Breast epithelium (tissue), 4 donors: Measurements from ENCODE around the gene BBOF1. TPM values are rescaled to one million over a fixed set of nuclear protein-coding genes. Genes with fewer than 3 reads are reported as not detected.

ENCODE experiments used
- DNase-seq, 2 donors: peaks; one replicate each; pipeline ENCODE4 v3.0.0-alpha.2; 2019; ENCODE audit warnings: low spot score in 2 of 2
- H3K27ac ChIP-seq, 2 donors: fragments of 200-600 bp; sonication (generic) in 1 of 2; one replicate each; pipeline ENCODE4 v1.5.1; 2016 to 2019; ENCODE audit warnings: mild to moderate bottlenecking in 1 of 2
- H3K27me3 ChIP-seq, 2 donors: fragments of 200-600 bp; sonication (generic) in 1 of 2; one replicate each; pipeline versions ENCODE4 v1.5.1 to v1.6.0; 2017 to 2019; ENCODE audit warnings: control low read depth in 1 of 2, mild to moderate bottlenecking in 1 of 2
- H3K36me3 ChIP-seq: fragments of 200-600 bp; one replicate; pipeline ENCODE4 v1.5.1; 2019
- H3K4me1 ChIP-seq, 2 donors: fragments of 200-600 bp; sonication (generic); one replicate each; pipeline ENCODE4 v1.5.1; 2016 to 2019; ENCODE audit warnings: control low read depth in 1 of 2
- H3K4me3 ChIP-seq, 3 donors: fragments of 200-600 bp; sonication (generic); 1 replicate in 2 of 3; 2 replicates in 1 of 3; pipeline ENCODE4 v1.5.1; 2016 to 2019; ENCODE audit warnings: mild to moderate bottlenecking in 3 of 3, moderate library complexity in 2 of 3
- H3K9me3 ChIP-seq, 2 donors: fragments of 200-600 bp; sonication (generic) in 1 of 2; one replicate each; pipeline ENCODE4 v1.5.1; 2016 to 2019; ENCODE audit warnings: control low read depth in 1 of 2
- POLR2A ChIP-seq: fragments of 450-650 bp; IDR thresholded peaks from one replicate; pipeline ENCODE4 v1.6.1; 2016; ENCODE audit warnings: antibody characterized with exemption, mild to moderate bottlenecking, moderate library complexity
- POLR2AphosphoS5 ChIP-seq, 3 donors: sonication (generic); formaldehyde crosslinking; IDR thresholded peaks; one replicate each; pipeline ENCODE4 v1.6.1; 2017; ENCODE audit warnings: antibody characterized with exemption in 3 of 3
- intact Hi-C: fragments of 100-400 bp; cut with DNase I; formaldehyde crosslinking; loops from one replicate; pipeline ENCODE4 v1.15.1; 2023; ENCODE audit warnings: low total_unique reads
- total RNA-seq, 3 donors: library from RNA; depleted of rRNA; stranded (reverse); fragments of >200 nt; gene quantifications; one replicate each; pipeline ENCODE4 v1.1.0, GENCODE V29; 2016
- TF ChIP-seq, protein P1 (sequence below), 3 donors: fragments of 450-650 bp; IDR thresholded peaks; one replicate each; pipeline ENCODE4 v1.5.1; 2016 to 2017; ENCODE audit warnings: antibody characterized with exemption in 3 of 3, mild to moderate bottlenecking in 3 of 3, moderate library complexity in 3 of 3

The BBOF1 gene
- total RNA-seq, 3 donors from 2014 or later = 10.6 to 24.9 (median 18.7) TPM

DNA sequence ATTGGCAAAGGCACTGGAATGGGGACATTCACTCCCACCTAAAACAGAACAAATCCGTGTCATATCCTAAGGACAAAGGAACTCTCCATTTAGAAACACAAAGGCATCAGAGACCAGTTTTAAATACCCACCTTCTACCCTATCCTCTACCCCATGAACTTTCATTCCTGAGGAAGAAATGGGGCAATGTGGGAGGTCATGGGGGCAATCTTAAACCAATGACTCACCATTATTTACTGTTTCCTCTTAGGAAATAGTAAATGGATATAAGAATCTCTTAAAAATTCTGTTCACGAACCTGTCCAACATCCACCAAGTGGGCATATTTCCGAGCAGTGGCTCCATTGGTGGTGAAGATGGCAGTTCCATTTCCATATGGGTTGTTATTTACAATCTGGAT lies 45.7 kb downstream of the BBOF1 start:
- Histone ChIP-seq H3K27me3 (no peaks in the 10 kb centered on the region), H3K9me3 (no peaks in the 10 kb centered on the region), H3K27ac (no peak overlapping the region), H3K4me1 (no peaks in the 10 kb centered on the region), H3K4me3 (no peak overlapping the region), H3K36me3 (no peaks in the 10 kb centered on the region)
- intact Hi-C loops = no loop called here
- no peak for DNase-seq
- TF ChIP-seq, protein P1, sequence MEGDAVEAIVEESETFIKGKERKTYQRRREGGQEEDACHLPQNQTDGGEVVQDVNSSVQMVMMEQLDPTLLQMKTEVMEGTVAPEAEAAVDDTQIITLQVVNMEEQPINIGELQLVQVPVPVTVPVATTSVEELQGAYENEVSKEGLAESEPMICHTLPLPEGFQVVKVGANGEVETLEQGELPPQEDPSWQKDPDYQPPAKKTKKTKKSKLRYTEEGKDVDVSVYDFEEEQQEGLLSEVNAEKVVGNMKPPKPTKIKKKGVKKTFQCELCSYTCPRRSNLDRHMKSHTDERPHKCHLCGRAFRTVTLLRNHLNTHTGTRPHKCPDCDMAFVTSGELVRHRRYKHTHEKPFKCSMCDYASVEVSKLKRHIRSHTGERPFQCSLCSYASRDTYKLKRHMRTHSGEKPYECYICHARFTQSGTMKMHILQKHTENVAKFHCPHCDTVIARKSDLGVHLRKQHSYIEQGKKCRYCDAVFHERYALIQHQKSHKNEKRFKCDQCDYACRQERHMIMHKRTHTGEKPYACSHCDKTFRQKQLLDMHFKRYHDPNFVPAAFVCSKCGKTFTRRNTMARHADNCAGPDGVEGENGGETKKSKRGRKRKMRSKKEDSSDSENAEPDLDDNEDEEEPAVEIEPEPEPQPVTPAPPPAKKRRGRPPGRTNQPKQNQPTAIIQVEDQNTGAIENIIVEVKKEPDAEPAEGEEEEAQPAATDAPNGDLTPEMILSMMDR (IDR thresholded peaks at IDR 0.05) = no peak
- TF ChIP-seq POLR2A (no peak), POLR2AphosphoS5 (IDR thresholded peaks at IDR 0.05) (no peak)

DNA sequence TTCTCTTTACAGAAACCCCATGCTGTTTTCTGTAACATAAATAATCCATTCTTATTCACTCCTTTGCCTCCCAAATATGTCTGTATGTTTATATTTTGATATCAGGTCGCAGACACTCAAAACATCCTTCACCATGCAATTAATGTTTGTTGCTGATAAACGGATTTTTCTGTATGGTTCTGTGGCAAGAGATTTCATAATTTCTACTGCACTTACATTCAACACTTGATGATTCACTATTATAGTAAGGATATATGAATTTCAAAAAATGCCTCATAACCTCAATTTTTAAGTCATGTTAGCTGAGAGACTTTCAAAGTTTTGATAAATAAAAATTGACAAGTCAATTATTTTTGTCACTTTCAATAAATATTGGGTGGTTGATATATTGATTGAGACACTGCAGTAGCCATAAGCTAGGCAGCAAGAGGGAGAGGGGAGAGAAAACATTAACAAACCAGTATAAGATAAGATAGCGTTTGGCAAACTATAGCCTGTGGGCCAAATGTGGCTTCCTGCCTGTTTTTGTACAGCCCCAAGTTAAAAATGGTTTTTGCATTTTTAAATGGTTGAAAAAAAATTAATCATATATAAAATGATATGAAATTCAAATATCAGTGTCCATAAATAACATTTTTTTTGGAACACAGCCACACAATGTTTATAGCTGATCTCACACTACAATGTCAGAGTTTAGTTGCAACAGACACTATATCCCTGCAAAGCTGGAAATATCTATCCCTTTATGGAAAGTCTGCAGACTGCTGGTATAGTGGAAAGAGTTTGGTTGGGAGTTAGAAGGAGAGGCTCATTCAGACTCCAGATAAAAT lies 46.8 kb downstream of the BBOF1 start:
- Histone ChIP-seq H3K27ac (no peak overlapping the region), H3K27me3 (no peaks in the 10 kb centered on the region), H3K4me1 (no peaks in the 10 kb centered on the region), H3K4me3 (no peak overlapping the region), H3K9me3 (no peaks in the 10 kb centered on the region), H3K36me3 (no peaks in the 10 kb centered on the region)
- no peak for TF ChIP-seq POLR2A
- TF ChIP-seq POLR2AphosphoS5 (IDR thresholded peaks at IDR 0.05) = no peak
- DNase-seq = no peak
- intact Hi-C loops = no loop called here

DNA sequence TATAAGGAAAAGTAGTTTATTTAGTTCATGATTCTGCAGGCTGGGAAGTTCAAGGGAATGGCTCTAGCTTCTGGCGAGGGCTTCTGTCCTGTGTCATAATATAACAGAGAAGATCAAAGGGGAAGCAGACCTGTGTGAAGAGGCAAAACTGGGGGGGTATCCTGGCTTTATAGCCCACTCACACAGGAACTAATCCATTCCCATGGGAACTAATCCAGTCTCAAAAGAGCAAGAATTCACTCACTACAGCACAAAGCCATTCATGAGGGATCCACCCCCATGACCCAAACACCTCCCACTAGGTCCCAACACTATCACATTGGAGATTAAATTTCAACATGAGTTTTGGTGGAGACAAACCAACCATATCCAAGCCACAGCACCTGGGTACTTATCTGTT lies 58.3 kb downstream of the BBOF1 start:
- no peaks in the 10 kb centered on the region for H3K36me3 ChIP-seq
- TF ChIP-seq, protein P1 (IDR thresholded peaks at IDR 0.05) = no peak
- TF ChIP-seq POLR2A = no peak
- no peak for TF ChIP-seq POLR2AphosphoS5 (IDR thresholded peaks at IDR 0.05)
- intact Hi-C loops = no loop called here
- no peaks in the 10 kb centered on the region for H3K27me3 ChIP-seq
- no peak overlapping the region for H3K4me3 ChIP-seq
- no peak for DNase-seq
- no peak overlapping the region for H3K27ac ChIP-seq
- H3K9me3 ChIP-seq = no peaks in the 10 kb centered on the region
- no peaks in the 10 kb centered on the region for H3K4me1 ChIP-seq

DNA sequence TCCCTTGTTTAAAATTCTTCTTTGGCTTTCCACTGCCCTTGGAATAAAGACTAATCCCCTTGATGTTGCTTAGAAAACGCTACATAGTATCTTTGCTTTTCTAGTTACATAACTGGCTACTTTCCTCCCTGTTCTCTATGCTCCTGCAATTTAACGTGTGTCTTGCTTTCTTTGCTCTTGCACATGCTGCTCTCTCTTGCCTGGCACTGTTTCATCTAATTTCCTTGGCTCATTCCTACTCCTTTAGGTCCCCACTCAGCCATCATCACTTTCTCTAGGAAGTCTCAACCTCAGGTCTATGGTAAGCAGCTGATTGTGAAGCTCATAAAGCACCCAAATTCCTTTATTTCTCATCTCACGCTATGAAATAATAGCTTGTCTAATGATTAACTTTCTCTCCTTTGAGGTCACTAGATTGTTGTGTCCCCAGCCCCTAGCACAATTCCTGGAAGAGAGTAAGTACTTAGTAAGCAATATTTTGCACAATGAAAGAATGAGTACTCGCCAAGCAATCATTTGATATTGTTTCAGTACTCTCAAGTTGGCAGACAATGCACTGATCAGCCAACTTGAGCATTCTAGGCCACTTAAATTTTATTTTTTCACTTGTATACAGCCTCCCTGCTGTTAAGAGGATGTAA lies 61.8 kb downstream of the BBOF1 start:
- Histone ChIP-seq H3K27ac (no peak overlapping the region), H3K9me3 (no peaks in the 10 kb centered on the region), H3K27me3 (no peaks in the 10 kb centered on the region), H3K4me3 (no peak overlapping the region), H3K4me1 (peaks cover 0 to 5% of the 10 kb centered on the region in 2 donors), H3K36me3 (no peaks in the 10 kb centered on the region)
- TF ChIP-seq POLR2AphosphoS5 (IDR thresholded peaks at IDR 0.05) = no peak
- TF ChIP-seq, protein P1 (IDR thresholded peaks at IDR 0.05) = no peak
- TF ChIP-seq POLR2A = no peak
- intact Hi-C loops = no loop called here
- DNase-seq = no peak

DNA sequence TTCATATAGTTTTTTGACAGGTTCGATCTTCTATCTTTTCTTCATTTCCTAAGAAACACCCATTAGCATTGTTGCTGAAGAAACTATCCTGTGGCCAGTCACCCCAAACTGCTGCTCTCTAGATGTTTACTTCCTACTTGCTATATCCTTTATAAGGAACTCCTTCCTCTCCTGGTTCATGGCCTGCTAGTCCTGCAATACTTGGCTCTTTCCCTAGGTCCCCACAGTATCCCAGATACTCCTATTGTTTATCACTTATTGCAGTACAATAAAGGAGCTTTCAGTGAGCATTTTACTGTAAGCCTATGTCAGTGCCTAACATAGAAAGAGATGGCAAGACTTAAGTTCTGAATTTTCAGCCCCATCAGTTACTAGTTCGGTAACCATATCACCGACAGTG lies 62.3 kb downstream of the BBOF1 start:
- Histone ChIP-seq H3K4me3 (no peak overlapping the region), H3K27me3 (no peaks in the 10 kb centered on the region), H3K9me3 (no peaks in the 10 kb centered on the region), H3K27ac (no peak overlapping the region), H3K4me1 (peaks cover 0 to 5% of the 10 kb centered on the region in 2 donors), H3K36me3 (no peaks in the 10 kb centered on the region)
- intact Hi-C loops = no loop called here
- no peak for DNase-seq
- TF ChIP-seq POLR2AphosphoS5 (IDR thresholded peaks at IDR 0.05) (no peak), POLR2A (no peak)
- TF ChIP-seq, protein P1 (IDR thresholded peaks at IDR 0.05) = no peak
